Measurements from ENCODE around the gene SMARCA4. TPM values are rescaled to one million over a fixed set of nuclear protein-coding genes. Genes with fewer than 3 reads are reported as not detected.
"Not testable (repeated sequence)": the region's sequence is repeated elsewhere in the genome, so short reads cannot be mapped to it uniquely, and the experiment has no call there.

SMARCA4 gene
- total and polyA plus RNA-seq, 4 donors: 15.9 to 35.4 (median 22.5) TPM

DNA sequence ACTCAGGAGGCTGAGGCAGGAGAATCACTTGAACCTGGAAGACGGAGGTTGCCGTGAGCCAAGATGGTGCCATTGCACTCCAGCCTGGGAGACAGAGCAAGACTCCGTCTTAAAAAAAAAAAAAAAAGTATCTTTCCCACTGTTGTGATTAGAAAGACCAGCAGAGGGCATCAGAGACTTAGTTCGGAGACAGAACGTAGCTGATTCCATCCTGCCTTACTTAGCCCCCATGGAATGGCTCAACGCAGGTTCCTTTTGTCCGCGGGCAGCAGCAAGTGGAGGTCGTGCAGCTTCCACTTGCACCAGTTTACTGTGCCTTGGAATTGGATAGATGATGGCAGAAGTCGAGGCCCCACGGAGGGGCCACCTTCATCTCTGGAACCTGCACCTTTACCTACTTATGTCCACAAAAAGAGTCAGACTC is 24.2 kb upstream of the SMARCA4 start:
- no peak for DNase-seq (ENCODE audit: low spot score)
- Histone ChIP-seq H3K27ac (ENCODE audit: low read depth in 1 of 2, low read length in 2 of 2) (no peak overlapping the region), H3K9me3 (ENCODE audit: control insufficient read depth in 4 of 4, low read length in 3 of 4) (no peaks in the 10 kb centered on the region), H3K36me3 (ENCODE audit: control insufficient read depth in 4 of 4, insufficient read depth in 3 of 4, low read depth in 1 of 4, low read length in 3 of 4) (peaks cover 0 to 1% (median 0%) of the 10 kb centered on the region in 4 donors), H3K27me3 (ENCODE audit: control insufficient read depth in 4 of 4, insufficient read depth in 4 of 4, low read length in 3 of 4) (no peaks in the 10 kb centered on the region), H3K9ac (ENCODE audit: low read depth in 1 of 2, low read length in 2 of 2) (no peak overlapping the region), H3K4me3 (ENCODE audit: low read depth in 1 of 3, low read length in 3 of 3) (no peak overlapping the region), H3K4me1 (ENCODE audit: control insufficient read depth in 4 of 4, insufficient read depth in 4 of 4, low read length in 3 of 4) (peaks cover 0 to 10% (median 8%) of the 10 kb centered on the region in 4 donors)
- TF ChIP-seq EGR1 (IDR thresholded peaks at IDR 0.05; ENCODE audit: low read depth in 2 of 2) (no peak), NR2F2 (IDR thresholded peaks at IDR 0.05) (no peak), HNF4A (conservative IDR thresholded peaks at IDR 0.05) (no peak), RAD21 (IDR thresholded peaks at IDR 0.05) (peak; percentile 79 to 82), TAF1 (conservative IDR thresholded peaks at IDR 0.05) (no peak), GABPA (IDR thresholded peaks at IDR 0.05 in 1 of 2, conservative IDR thresholded peaks at IDR 0.05 in 1 of 2) (no peak), FOXA2 (IDR thresholded peaks at IDR 0.05) (no peak), FOXA1 (IDR thresholded peaks at IDR 0.05) (no peak)
- TF ChIP-seq, protein P1, sequence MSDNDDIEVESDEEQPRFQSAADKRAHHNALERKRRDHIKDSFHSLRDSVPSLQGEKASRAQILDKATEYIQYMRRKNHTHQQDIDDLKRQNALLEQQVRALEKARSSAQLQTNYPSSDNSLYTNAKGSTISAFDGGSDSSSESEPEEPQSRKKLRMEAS (IDR thresholded peaks at IDR 0.05): no peak
- TF ChIP-seq, protein P2, sequence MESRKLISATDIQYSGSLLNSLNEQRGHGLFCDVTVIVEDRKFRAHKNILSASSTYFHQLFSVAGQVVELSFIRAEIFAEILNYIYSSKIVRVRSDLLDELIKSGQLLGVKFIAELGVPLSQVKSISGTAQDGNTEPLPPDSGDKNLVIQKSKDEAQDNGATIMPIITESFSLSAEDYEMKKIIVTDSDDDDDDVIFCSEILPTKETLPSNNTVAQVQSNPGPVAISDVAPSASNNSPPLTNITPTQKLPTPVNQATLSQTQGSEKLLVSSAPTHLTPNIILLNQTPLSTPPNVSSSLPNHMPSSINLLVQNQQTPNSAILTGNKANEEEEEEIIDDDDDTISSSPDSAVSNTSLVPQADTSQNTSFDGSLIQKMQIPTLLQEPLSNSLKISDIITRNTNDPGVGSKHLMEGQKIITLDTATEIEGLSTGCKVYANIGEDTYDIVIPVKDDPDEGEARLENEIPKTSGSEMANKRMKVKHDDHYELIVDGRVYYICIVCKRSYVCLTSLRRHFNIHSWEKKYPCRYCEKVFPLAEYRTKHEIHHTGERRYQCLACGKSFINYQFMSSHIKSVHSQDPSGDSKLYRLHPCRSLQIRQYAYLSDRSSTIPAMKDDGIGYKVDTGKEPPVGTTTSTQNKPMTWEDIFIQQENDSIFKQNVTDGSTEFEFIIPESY (IDR thresholded peaks at IDR 0.05): no peak
- TF ChIP-seq, protein P3, sequence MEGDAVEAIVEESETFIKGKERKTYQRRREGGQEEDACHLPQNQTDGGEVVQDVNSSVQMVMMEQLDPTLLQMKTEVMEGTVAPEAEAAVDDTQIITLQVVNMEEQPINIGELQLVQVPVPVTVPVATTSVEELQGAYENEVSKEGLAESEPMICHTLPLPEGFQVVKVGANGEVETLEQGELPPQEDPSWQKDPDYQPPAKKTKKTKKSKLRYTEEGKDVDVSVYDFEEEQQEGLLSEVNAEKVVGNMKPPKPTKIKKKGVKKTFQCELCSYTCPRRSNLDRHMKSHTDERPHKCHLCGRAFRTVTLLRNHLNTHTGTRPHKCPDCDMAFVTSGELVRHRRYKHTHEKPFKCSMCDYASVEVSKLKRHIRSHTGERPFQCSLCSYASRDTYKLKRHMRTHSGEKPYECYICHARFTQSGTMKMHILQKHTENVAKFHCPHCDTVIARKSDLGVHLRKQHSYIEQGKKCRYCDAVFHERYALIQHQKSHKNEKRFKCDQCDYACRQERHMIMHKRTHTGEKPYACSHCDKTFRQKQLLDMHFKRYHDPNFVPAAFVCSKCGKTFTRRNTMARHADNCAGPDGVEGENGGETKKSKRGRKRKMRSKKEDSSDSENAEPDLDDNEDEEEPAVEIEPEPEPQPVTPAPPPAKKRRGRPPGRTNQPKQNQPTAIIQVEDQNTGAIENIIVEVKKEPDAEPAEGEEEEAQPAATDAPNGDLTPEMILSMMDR (IDR thresholded peaks at IDR 0.05; ENCODE audit: low read depth, low read length, missing input control): peak; percentile 55
- TF ChIP-seq, protein P4, sequence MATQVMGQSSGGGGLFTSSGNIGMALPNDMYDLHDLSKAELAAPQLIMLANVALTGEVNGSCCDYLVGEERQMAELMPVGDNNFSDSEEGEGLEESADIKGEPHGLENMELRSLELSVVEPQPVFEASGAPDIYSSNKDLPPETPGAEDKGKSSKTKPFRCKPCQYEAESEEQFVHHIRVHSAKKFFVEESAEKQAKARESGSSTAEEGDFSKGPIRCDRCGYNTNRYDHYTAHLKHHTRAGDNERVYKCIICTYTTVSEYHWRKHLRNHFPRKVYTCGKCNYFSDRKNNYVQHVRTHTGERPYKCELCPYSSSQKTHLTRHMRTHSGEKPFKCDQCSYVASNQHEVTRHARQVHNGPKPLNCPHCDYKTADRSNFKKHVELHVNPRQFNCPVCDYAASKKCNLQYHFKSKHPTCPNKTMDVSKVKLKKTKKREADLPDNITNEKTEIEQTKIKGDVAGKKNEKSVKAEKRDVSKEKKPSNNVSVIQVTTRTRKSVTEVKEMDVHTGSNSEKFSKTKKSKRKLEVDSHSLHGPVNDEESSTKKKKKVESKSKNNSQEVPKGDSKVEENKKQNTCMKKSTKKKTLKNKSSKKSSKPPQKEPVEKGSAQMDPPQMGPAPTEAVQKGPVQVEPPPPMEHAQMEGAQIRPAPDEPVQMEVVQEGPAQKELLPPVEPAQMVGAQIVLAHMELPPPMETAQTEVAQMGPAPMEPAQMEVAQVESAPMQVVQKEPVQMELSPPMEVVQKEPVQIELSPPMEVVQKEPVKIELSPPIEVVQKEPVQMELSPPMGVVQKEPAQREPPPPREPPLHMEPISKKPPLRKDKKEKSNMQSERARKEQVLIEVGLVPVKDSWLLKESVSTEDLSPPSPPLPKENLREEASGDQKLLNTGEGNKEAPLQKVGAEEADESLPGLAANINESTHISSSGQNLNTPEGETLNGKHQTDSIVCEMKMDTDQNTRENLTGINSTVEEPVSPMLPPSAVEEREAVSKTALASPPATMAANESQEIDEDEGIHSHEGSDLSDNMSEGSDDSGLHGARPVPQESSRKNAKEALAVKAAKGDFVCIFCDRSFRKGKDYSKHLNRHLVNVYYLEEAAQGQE (IDR thresholded peaks at IDR 0.05): no peak
- TF ChIP-seq, protein P5, sequence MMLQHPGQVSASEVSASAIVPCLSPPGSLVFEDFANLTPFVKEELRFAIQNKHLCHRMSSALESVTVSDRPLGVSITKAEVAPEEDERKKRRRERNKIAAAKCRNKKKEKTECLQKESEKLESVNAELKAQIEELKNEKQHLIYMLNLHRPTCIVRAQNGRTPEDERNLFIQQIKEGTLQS (IDR thresholded peaks at IDR 0.05): no peak
- WGBS: 2% methylated on average over 11 of the region's 11 CpGs

DNA sequence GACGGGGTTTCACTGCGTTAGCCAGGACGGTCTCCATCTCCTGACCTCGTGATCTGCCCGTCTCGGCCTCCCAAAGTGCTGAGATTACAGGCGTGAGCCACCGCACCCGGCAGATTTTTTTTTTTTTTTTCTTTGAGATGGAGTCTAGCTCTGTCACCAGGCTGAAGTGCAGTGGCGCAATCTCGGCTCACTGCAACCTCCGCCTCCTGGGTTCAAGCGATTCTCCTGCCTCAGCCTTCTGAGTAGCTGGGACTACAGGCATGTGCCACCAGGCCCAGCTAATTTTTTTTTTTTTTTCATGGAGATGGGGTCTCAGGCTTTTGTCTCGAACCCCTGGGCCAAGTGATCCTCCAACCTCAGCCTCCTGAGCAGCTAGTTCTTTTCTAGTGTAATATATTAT is 19.2 kb upstream of the SMARCA4 start:
- H3K4me3 ChIP-seq (ENCODE audit: low read depth in 1 of 3, low read length in 3 of 3); H3K27ac ChIP-seq (ENCODE audit: low read depth in 1 of 2, low read length in 2 of 2); H3K9me3 ChIP-seq (ENCODE audit: control insufficient read depth in 4 of 4, low read length in 3 of 4); DNase-seq (ENCODE audit: low spot score); H3K36me3 ChIP-seq (ENCODE audit: control insufficient read depth in 4 of 4, insufficient read depth in 3 of 4, low read depth in 1 of 4, low read length in 3 of 4); H3K9ac ChIP-seq (ENCODE audit: low read depth in 1 of 2, low read length in 2 of 2); H3K27me3 ChIP-seq (ENCODE audit: control insufficient read depth in 4 of 4, insufficient read depth in 4 of 4, low read length in 3 of 4): not testable (repeated sequence)
- H3K4me1 ChIP-seq (ENCODE audit: control insufficient read depth in 4 of 4, insufficient read depth in 4 of 4, low read length in 3 of 4): peaks cover 0 to 16% (median 12%) of the 10 kb centered on the region in 4 donors
- WGBS: 66% methylated on average over 14 of the region's 14 CpGs

DNA sequence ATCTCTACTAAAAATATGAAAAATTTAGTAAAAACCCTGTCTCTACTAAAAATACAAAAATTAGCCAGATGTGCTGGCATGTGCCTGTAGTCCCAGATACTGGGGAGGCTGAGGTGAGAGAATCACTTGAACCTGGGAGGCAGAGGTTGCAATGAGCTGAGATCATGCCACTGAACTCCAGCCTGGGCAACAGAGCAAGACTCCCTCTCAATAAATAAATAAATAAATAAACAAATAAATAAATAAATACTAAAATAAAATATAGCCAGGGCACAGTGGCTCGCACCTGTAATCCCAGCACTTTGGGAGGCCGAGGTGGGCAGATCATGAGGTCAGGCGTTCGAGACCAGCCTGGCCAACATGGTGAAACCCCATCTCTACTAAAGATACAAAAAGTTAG is 17.4 kb upstream of the SMARCA4 start:
- H3K9ac ChIP-seq (ENCODE audit: low read depth in 1 of 2, low read length in 2 of 2); H3K9me3 ChIP-seq (ENCODE audit: control insufficient read depth in 4 of 4, low read length in 3 of 4); H3K27me3 ChIP-seq (ENCODE audit: control insufficient read depth in 4 of 4, insufficient read depth in 4 of 4, low read length in 3 of 4); DNase-seq (ENCODE audit: low spot score); H3K27ac ChIP-seq (ENCODE audit: low read depth in 1 of 2, low read length in 2 of 2); H3K36me3 ChIP-seq (ENCODE audit: control insufficient read depth in 4 of 4, insufficient read depth in 3 of 4, low read depth in 1 of 4, low read length in 3 of 4); H3K4me3 ChIP-seq (ENCODE audit: low read depth in 1 of 3, low read length in 3 of 3): not testable (repeated sequence)
- peaks cover 0 to 19% (median 15%) of the 10 kb centered on the region in 4 donors for H3K4me1 ChIP-seq (ENCODE audit: control insufficient read depth in 4 of 4, insufficient read depth in 4 of 4, low read length in 3 of 4)
- WGBS: 84% methylated on average over 4 of the region's 4 CpGs

All from liver (tissue), 9 donors.